ENCODE measurements around the gene FCRLB.

FCRLB gene

GRCh38 chr1:161730050-161730564 is 8.8 kb downstream of the FCRLB start:
- H3K9ac ChIP-seq = no peak overlapping the region
- no peaks in the 10 kb centered on the region for H3K36me3 ChIP-seq
- no peaks in the 10 kb centered on the region for H4K20me1 ChIP-seq
- H3K27ac ChIP-seq = no peak overlapping the region
- H3K4me3 ChIP-seq = no peak overlapping the region
- no peak overlapping the region for H3K4me2 ChIP-seq
- TF ChIP-seq Cebpa-rat (IDR thresholded peaks at IDR 0.05) = no peak
- H3K9me3 ChIP-seq = no peaks in the 10 kb centered on the region
- H3K27me3 ChIP-seq = no peaks in the 10 kb centered on the region
- H3K4me1 ChIP-seq = peaks cover 19% of the 10 kb centered on the region

GRCh38 chr1:161731241-161731640 is 9.9 kb downstream of the FCRLB start:
- TF ChIP-seq Cebpa-rat (IDR thresholded peaks at IDR 0.05) = no peak
- Histone ChIP-seq H3K27ac (no peak overlapping the region), H3K4me1 (peaks cover 11% of the 10 kb centered on the region), H3K4me2 (no peak overlapping the region), H3K4me3 (no peak overlapping the region), H3K36me3 (no peaks in the 10 kb centered on the region), H3K27me3 (no peaks in the 10 kb centered on the region), H4K20me1 (no peaks in the 10 kb centered on the region), H3K9me3 (no peaks in the 10 kb centered on the region), H3K9ac (no peak overlapping the region)

GRCh38 chr1:161731981-161732718 is 10.8 kb downstream of the FCRLB start:
- Histone ChIP-seq H3K4me2 (no peak overlapping the region), H3K4me3 (no peak overlapping the region), H3K27me3 (no peaks in the 10 kb centered on the region), H3K27ac (no peak overlapping the region), H4K20me1 (no peaks in the 10 kb centered on the region), H3K4me1 (peaks cover 10% of the 10 kb centered on the region), H3K9me3 (no peaks in the 10 kb centered on the region), H3K36me3 (no peaks in the 10 kb centered on the region), H3K9ac (no peak overlapping the region)
- TF ChIP-seq Cebpa-rat (IDR thresholded peaks at IDR 0.05) = no peak

- Histone ChIP-seq H3K9me3 (no peaks in the 10 kb centered on the region), H3K27me3 (no peaks in the 10 kb centered on the region), H3K27ac (no peak overlapping the region), H3K36me3 (no peaks in the 10 kb centered on the region), H4K20me1 (no peaks in the 10 kb centered on the region), H3K9ac (no peak overlapping the region), H3K4me3 (no peak overlapping the region), H3K4me2 (no peak overlapping the region), H3K4me1 (0 out of 2 replicates have a peak, but pooled peaks cover 2% of the 10 kb centered on the region)
- no peak for TF ChIP-seq Cebpa-rat (IDR thresholded peaks at IDR 0.05)
These were observed 12.2 kb downstream of the FCRLB start for GRCh38 chr1:161733526-161733925.

- no peak overlapping the region for H3K4me3 ChIP-seq
- H3K27me3 ChIP-seq = no peaks in the 10 kb centered on the region
- peaks cover 25% of the 10 kb centered on the region for H3K4me1 ChIP-seq
- no peaks in the 10 kb centered on the region for H3K36me3 ChIP-seq
- no peaks in the 10 kb centered on the region for H3K9me3 ChIP-seq
- no peak overlapping the region for H3K4me2 ChIP-seq
- no peaks in the 10 kb centered on the region for H4K20me1 ChIP-seq
- H3K9ac ChIP-seq = no peak overlapping the region
- no peak for TF ChIP-seq Cebpa-rat (IDR thresholded peaks at IDR 0.05)
- H3K27ac ChIP-seq = no peak overlapping the region
These were observed 14.5 kb downstream of the FCRLB start for GRCh38 chr1:161735837-161736236.

GRCh38 chr1:161736335-161736969 is 15.1 kb downstream of the FCRLB start:
- no peaks in the 10 kb centered on the region for H3K27me3 ChIP-seq
- no peaks in the 10 kb centered on the region for H3K9me3 ChIP-seq
- no peak for TF ChIP-seq Cebpa-rat (IDR thresholded peaks at IDR 0.05)
- no peaks in the 10 kb centered on the region for H4K20me1 ChIP-seq
- no peak overlapping the region for H3K9ac ChIP-seq
- H3K4me2 ChIP-seq = no peak overlapping the region
- peaks cover 31% of the 10 kb centered on the region for H3K4me1 ChIP-seq
- no peak overlapping the region for H3K4me3 ChIP-seq
- no peaks in the 10 kb centered on the region for H3K36me3 ChIP-seq
- no peak overlapping the region for H3K27ac ChIP-seq

GRCh38 chr1:161737625-161738024 is 16.3 kb downstream of the FCRLB start:
- Histone ChIP-seq H3K4me3 (no peak overlapping the region), H3K9ac (no peak overlapping the region), H3K9me3 (no peaks in the 10 kb centered on the region), H4K20me1 (no peaks in the 10 kb centered on the region), H3K27me3 (no peaks in the 10 kb centered on the region), H3K36me3 (no peaks in the 10 kb centered on the region), H3K27ac (no peak overlapping the region), H3K4me2 (no peak overlapping the region), H3K4me1 (peaks cover 32% of the 10 kb centered on the region)
- TF ChIP-seq Cebpa-rat (IDR thresholded peaks at IDR 0.05) = no peak

- 0 out of 2 replicates have a peak overlapping the region, but pooled peaks have one; percentile 3 for H3K4me2 ChIP-seq
- no peaks in the 10 kb centered on the region for H3K9me3 ChIP-seq
- H3K4me1 ChIP-seq = peaks cover 32% of the 10 kb centered on the region
- H3K4me3 ChIP-seq = no peak overlapping the region
- no peaks in the 10 kb centered on the region for H4K20me1 ChIP-seq
- no peak overlapping the region for H3K9ac ChIP-seq
- H3K27me3 ChIP-seq = no peaks in the 10 kb centered on the region
- no peak for TF ChIP-seq Cebpa-rat (IDR thresholded peaks at IDR 0.05)
- H3K36me3 ChIP-seq = no peaks in the 10 kb centered on the region
- H3K27ac ChIP-seq = no peak overlapping the region
These were observed 17.4 kb downstream of the FCRLB start for GRCh38 chr1:161738627-161739287.

- Histone ChIP-seq H3K36me3 (no peaks in the 10 kb centered on the region), H3K27ac (no peak overlapping the region), H3K4me3 (no peak overlapping the region), H3K27me3 (no peaks in the 10 kb centered on the region), H4K20me1 (no peaks in the 10 kb centered on the region), H3K9me3 (no peaks in the 10 kb centered on the region), H3K4me1 (peaks cover 32% of the 10 kb centered on the region), H3K4me2 (peak overlapping the region; percentile 50), H3K9ac (no peak overlapping the region)
- TF ChIP-seq Cebpa-rat (IDR thresholded peaks at IDR 0.05) = no peak
These were observed 18.7 kb downstream of the FCRLB start for GRCh38 chr1:161739865-161740566.

Measured in BLaER1 (cell line).